OCI-LY3 (cell line): ENCODE measurements around the gene ADAMTS19.

Source experiments
- CTCF ChIP-seq: fragments of 200-600, 300-600 bp; sonication (generic); IDR thresholded peaks from 2 replicates; pipeline ENCODE4 v1.5.1; 2014; ENCODE audit warnings: antibody characterized with exemption, low read length, low read depth
- EZH2phosphoT487 ChIP-seq: fragments of 200-600 bp; shearing (Covaris generic); IDR thresholded peaks from 2 replicates; pipeline ENCODE4 v1.6.1; 2018; ENCODE audit warnings: antibody characterized with exemption, mixed run types, low read depth

- no peak for TF ChIP-seq CTCF
- no peak for TF ChIP-seq EZH2phosphoT487
Observed at GRCh38 chr5:129413570-129413969, 46.5 kb upstream of the ADAMTS19 start.
